ENCODE data around the gene RAE1. TPM values are rescaled to one million over a fixed set of nuclear protein-coding genes. Genes with fewer than 3 reads are reported as not detected.

Gene RAE1
- total RNA-seq, 1 donor from 2014 or later = 24.7 TPM

DNA sequence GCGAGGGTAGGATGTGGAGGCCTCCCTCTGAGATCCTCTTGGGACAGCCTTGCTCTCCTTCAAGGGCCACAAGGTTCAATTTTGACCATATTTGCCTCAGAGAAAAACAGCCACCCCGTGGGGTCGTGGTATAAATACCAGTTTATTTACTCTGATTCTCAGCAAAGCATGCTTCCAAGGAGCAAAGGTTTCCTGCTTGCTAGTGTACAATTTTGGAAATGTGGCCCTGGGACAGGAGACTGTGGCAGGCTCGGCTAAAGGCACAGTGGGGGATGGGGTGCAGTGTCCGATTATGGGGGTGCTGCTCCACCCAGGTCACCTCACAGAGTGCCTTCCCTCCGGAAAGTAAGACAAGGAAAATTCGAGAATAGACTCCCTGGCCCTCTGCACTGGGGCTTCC, 71.2 kb downstream of the RAE1 start:
- peaks cover 15% of the 10 kb centered on the region for H3K4me1 Mint-ChIP-seq (ENCODE audit: unreplicated experiment)
- H3K27me3 Mint-ChIP-seq (ENCODE audit: unreplicated experiment) = peaks cover 13% of the 10 kb centered on the region
- no peak overlapping the region for H3K4me3 Mint-ChIP-seq (ENCODE audit: unreplicated experiment)
- H3K9me3 Mint-ChIP-seq (ENCODE audit: unreplicated experiment) = no peaks in the 10 kb centered on the region
- no peak overlapping the region for H3K27ac Mint-ChIP-seq (ENCODE audit: unreplicated experiment)
- no peaks in the 10 kb centered on the region for H3K36me3 Mint-ChIP-seq (ENCODE audit: unreplicated experiment)
- no peak for TF ChIP-seq CTCF (IDR thresholded peaks at IDR 0.05)
- no peak for DNase-seq (ENCODE audit: extremely low spot score, unreplicated experiment)

DNA sequence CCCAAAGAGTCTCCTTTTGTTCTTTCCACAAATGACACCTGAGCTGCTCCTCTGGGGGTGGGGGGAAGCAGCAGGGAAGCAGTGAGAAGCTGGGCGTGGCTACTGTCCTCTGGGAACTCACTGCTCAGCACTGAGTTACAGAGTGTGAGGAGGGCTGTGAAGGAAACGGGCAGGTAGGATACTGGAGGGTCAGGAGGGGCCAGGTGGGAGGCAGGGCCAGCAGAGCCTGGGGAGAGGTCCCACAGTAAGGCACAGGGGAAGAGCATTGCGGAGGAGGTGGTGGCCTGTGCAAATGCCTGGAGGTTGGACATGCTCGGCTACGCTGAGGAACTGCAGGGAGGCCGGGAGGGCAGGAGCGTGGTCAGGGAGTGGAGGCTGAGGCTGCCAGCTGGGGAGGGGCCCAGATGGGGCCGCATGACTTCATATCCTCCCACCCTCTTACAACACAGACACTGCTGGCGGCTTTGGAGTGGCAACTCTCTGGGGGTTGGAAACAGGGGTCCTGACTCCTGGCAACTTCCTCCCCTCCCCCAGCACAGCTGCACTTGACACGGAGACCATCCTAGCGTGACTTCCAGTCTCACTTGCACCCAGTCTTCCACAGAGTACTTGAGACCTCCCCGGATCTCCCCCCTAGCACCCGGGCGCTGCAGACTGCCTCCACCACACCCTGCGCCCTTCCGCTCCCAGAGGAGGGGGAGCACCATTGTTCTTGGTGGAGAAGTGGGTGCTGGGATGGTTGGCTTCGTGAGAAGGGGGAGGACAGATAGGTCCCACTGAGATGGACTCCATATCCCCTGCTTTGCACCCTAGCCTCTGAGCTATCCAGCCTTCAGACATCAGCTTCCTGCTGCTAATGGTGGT, 74.3 kb downstream of the RAE1 start:
- Mint-ChIP-seq H3K36me3 (ENCODE audit: unreplicated experiment) (no peaks in the 10 kb centered on the region), H3K9me3 (ENCODE audit: unreplicated experiment) (no peaks in the 10 kb centered on the region), H3K4me1 (ENCODE audit: unreplicated experiment) (peaks cover 7% of the 10 kb centered on the region), H3K27me3 (ENCODE audit: unreplicated experiment) (peaks cover 11% of the 10 kb centered on the region), H3K27ac (ENCODE audit: unreplicated experiment) (no peak overlapping the region), H3K4me3 (ENCODE audit: unreplicated experiment) (no peak overlapping the region)
- TF ChIP-seq CTCF (IDR thresholded peaks at IDR 0.05) = no peak
- DNase-seq (ENCODE audit: extremely low spot score, unreplicated experiment) = no peak

DNA sequence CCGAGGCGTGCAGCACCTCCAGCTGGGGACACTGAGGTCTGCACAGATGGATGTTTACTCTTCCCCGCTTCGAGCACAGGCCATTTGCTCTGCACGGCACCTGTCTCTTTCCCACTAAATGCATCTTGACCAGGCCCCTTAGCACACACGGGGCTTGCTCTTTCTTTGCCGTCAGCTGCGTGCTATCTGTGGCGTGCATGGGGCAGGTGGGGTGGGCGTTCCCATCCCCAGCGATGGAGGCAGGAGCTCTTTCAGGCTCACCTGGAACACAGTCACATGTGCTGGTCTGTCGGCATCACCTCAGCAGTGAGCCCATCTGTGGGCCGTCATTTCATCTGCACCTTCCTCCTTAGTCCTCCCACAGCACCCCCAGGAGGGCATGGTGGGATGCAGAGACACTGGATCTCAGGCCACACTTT, 75.2 kb downstream of the RAE1 start:
- Mint-ChIP-seq H3K9me3 (ENCODE audit: unreplicated experiment) (no peaks in the 10 kb centered on the region), H3K4me3 (ENCODE audit: unreplicated experiment) (no peak overlapping the region), H3K27me3 (ENCODE audit: unreplicated experiment) (peaks cover 11% of the 10 kb centered on the region), H3K27ac (ENCODE audit: unreplicated experiment) (no peak overlapping the region), H3K4me1 (ENCODE audit: unreplicated experiment) (peaks cover 7% of the 10 kb centered on the region), H3K36me3 (ENCODE audit: unreplicated experiment) (no peaks in the 10 kb centered on the region)
- no peak for TF ChIP-seq CTCF (IDR thresholded peaks at IDR 0.05)
- no peak for DNase-seq (ENCODE audit: extremely low spot score, unreplicated experiment)

DNA sequence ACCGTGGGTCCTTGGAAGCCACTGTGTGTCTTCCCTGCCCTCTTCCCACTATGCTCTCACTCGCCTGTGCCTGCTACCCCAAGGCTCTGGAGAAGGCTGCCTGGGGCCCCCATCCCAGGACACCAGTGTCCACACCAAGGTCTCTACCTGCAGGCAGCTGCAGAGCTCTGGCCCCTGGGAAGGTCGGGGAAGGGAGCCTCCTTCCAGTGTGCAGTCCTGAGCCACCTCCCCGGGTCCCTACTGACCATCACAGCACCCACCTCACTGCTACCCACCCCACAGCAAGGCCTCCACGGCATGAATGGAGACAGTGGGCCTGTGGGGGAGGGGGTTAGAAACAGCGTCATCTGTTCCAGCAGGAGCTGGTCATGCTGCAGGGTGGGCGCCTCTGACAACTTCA, 75.8 kb downstream of the RAE1 start:
- no peak for TF ChIP-seq CTCF (IDR thresholded peaks at IDR 0.05)
- Mint-ChIP-seq H3K4me1 (ENCODE audit: unreplicated experiment) (peaks cover 7% of the 10 kb centered on the region), H3K27ac (ENCODE audit: unreplicated experiment) (no peak overlapping the region), H3K4me3 (ENCODE audit: unreplicated experiment) (no peak overlapping the region), H3K36me3 (ENCODE audit: unreplicated experiment) (no peaks in the 10 kb centered on the region), H3K9me3 (ENCODE audit: unreplicated experiment) (no peaks in the 10 kb centered on the region), H3K27me3 (ENCODE audit: unreplicated experiment) (peaks cover 8% of the 10 kb centered on the region)
- DNase-seq (ENCODE audit: extremely low spot score, unreplicated experiment) = no peak

GRCh38 chr20:57428324-57429158, 77.5 kb downstream of the RAE1 start:
- H3K27ac Mint-ChIP-seq (ENCODE audit: unreplicated experiment) = no peak overlapping the region
- DNase-seq (ENCODE audit: extremely low spot score, unreplicated experiment) = no peak
- no peak for TF ChIP-seq CTCF (IDR thresholded peaks at IDR 0.05)
- H3K4me3 Mint-ChIP-seq (ENCODE audit: unreplicated experiment) = no peak overlapping the region
- H3K4me1 Mint-ChIP-seq (ENCODE audit: unreplicated experiment) = peaks cover 7% of the 10 kb centered on the region
- no peaks in the 10 kb centered on the region for H3K36me3 Mint-ChIP-seq (ENCODE audit: unreplicated experiment)
- no peaks in the 10 kb centered on the region for H3K9me3 Mint-ChIP-seq (ENCODE audit: unreplicated experiment)
- peaks cover 4% of the 10 kb centered on the region for H3K27me3 Mint-ChIP-seq (ENCODE audit: unreplicated experiment)

All from osteocyte (in vitro differentiated cells).